Muscle of leg (tissue), 11 donors: Measurements from ENCODE around the gene GRIN2A. TPM values are rescaled to one million over a fixed set of nuclear protein-coding genes. Genes with fewer than 3 reads are reported as not detected.

ENCODE experiments used
- DNase-seq: peaks from one replicate; pipeline ENCODE4 v3.0.0; 2013
- H3K27ac ChIP-seq: one replicate; pipeline ENCODE4 v1.5.1; 2013; ENCODE audit warnings: mild to moderate bottlenecking, low read length, control low read depth
- H3K27me3 ChIP-seq: one replicate; pipeline ENCODE4 v1.6.1; 2013; ENCODE audit warnings: low read length; ENCODE audit not compliant: control insufficient read depth, insufficient read depth
- H3K36me3 ChIP-seq: one replicate; pipeline ENCODE4 v1.6.1; 2013; ENCODE audit warnings: low read length; ENCODE audit not compliant: control insufficient read depth, insufficient read depth
- H3K4me1 ChIP-seq: one replicate; pipeline ENCODE4 v1.6.1; 2013; ENCODE audit warnings: low read length; ENCODE audit not compliant: control insufficient read depth, insufficient read depth
- H3K4me3 ChIP-seq: one replicate; pipeline ENCODE4 v1.5.1; 2013; ENCODE audit warnings: low read length, control low read depth
- H3K9me3 ChIP-seq: replicated peaks from 2 replicates; pipeline ENCODE4 v1.6.1; 2013; ENCODE audit warnings: low read depth, low read length; ENCODE audit not compliant: control insufficient read depth
- whole genome bisulfite sequencing: methylation state at CpG from one replicate; pipeline ENCODE4 v1.1.5; 2013; ENCODE audit warnings: missing lambda C conversion rate; ENCODE audit not compliant: insufficient coverage; 5-methylcytosine and 5-hydroxymethylcytosine counted together
- polyA plus RNA-seq, 8 donors: library from polyadenylated mRNA; unstranded; fragments of 120-200 nt; gene quantifications; one replicate each; pipeline versions ENCODE4 v1.2.1 to v1.2.3, GENCODE V29; 2013; ENCODE audit warnings: inconsistent platforms in 1 of 8, low replicate concordance in 1 of 8; ENCODE audit not compliant: insufficient read length in 8 of 8, insufficient read depth in 1 of 8
- total RNA-seq: library from RNA; stranded (reverse); fragments of 120-200 nt; gene quantifications from one replicate; pipeline ENCODE4 v1.2.4, GENCODE V29; 2013

GRIN2A gene
- total and polyA plus RNA-seq, 9 donors = 0.18 to 0.75 (median 0.35) TPM

GRCh38 chr16:10098991-10099390, 83.2 kb downstream of the GRIN2A start:
- Histone ChIP-seq H3K27ac (no peak overlapping the region), H3K4me3 (no peak overlapping the region), H3K9me3 (no peaks in the 10 kb centered on the region), H3K27me3 (no peaks in the 10 kb centered on the region), H3K4me1 (no peaks in the 10 kb centered on the region), H3K36me3 (no peaks in the 10 kb centered on the region)
- DNase-seq = no peak

- Histone ChIP-seq H3K27me3 (no peaks in the 10 kb centered on the region), H3K27ac (no peak overlapping the region), H3K4me1 (no peaks in the 10 kb centered on the region), H3K4me3 (no peak overlapping the region), H3K9me3 (no peaks in the 10 kb centered on the region), H3K36me3 (no peaks in the 10 kb centered on the region)
- peak; percentile 63 for DNase-seq
- no CpG with 5 or more reads among the region's 2 CpGs for WGBS
Observed at GRCh38 chr16:10097271-10097670, 85.0 kb downstream of the GRIN2A start.

- WGBS = 67% methylated on average over 5 of the region's 8 CpGs
- no peaks in the 10 kb centered on the region for H3K36me3 ChIP-seq
- no peaks in the 10 kb centered on the region for H3K4me1 ChIP-seq
- no peaks in the 10 kb centered on the region for H3K9me3 ChIP-seq
- H3K27me3 ChIP-seq = no peaks in the 10 kb centered on the region
- H3K4me3 ChIP-seq = no peak overlapping the region
- no peak for DNase-seq
- no peak overlapping the region for H3K27ac ChIP-seq
Observed at GRCh38 chr16:10093576-10093975, 88.7 kb downstream of the GRIN2A start.

- no peak for DNase-seq
- no peaks in the 10 kb centered on the region for H3K4me1 ChIP-seq
- no peaks in the 10 kb centered on the region for H3K27me3 ChIP-seq
- H3K36me3 ChIP-seq = no peaks in the 10 kb centered on the region
- no peak overlapping the region for H3K4me3 ChIP-seq
- H3K27ac ChIP-seq = no peak overlapping the region
- no peaks in the 10 kb centered on the region for H3K9me3 ChIP-seq
- WGBS = no CpG with 5 or more reads among the region's 1 CpG
Observed at GRCh38 chr16:10090816-10091215, 91.4 kb downstream of the GRIN2A start.

- WGBS = 19% methylated on average over 3 of the region's 7 CpGs
- DNase-seq = peak; percentile 41
- no peak overlapping the region for H3K27ac ChIP-seq
Observed at GRCh38 chr16:10088380-10088793, 93.8 kb downstream of the GRIN2A start.

GRCh38 chr16:10087151-10087550, 95.1 kb downstream of the GRIN2A start:
- Histone ChIP-seq H3K36me3 (no peaks in the 10 kb centered on the region), H3K9me3 (no peaks in the 10 kb centered on the region), H3K27me3 (no peaks in the 10 kb centered on the region), H3K4me3 (no peak overlapping the region), H3K4me1 (no peaks in the 10 kb centered on the region), H3K27ac (no peak overlapping the region)
- no CpG with 5 or more reads among the region's 4 CpGs for WGBS
- no peak for DNase-seq

More at GRCh38 chr16:10088380-10088793, 93.8 kb downstream of the GRIN2A start:
- Histone ChIP-seq H3K9me3 (no peaks in the 10 kb centered on the region), H3K36me3 (no peaks in the 10 kb centered on the region), H3K4me3 (no peak overlapping the region), H3K4me1 (no peaks in the 10 kb centered on the region), H3K27me3 (no peaks in the 10 kb centered on the region)

- 25% methylated on average over 3 of the region's 3 CpGs for WGBS
- Histone ChIP-seq H3K27ac (no peak overlapping the region), H3K9me3 (no peaks in the 10 kb centered on the region), H3K4me1 (no peaks in the 10 kb centered on the region), H3K4me3 (no peak overlapping the region), H3K36me3 (no peaks in the 10 kb centered on the region), H3K27me3 (no peaks in the 10 kb centered on the region)
- no peak for DNase-seq
Observed at GRCh38 chr16:10086620-10087019, 95.6 kb downstream of the GRIN2A start.

- 84% methylated on average over 5 of the region's 6 CpGs for WGBS
- H3K9me3 ChIP-seq = no peaks in the 10 kb centered on the region
Observed at GRCh38 chr16:10085078-10085798, 97.0 kb downstream of the GRIN2A start.

GRCh38 chr16:10083301-10083700, 98.9 kb downstream of the GRIN2A start:
- peaks cover 3% of the 10 kb centered on the region for H3K4me1 ChIP-seq
- no peaks in the 10 kb centered on the region for H3K36me3 ChIP-seq
- no peak overlapping the region for H3K27ac ChIP-seq
- H3K4me3 ChIP-seq = no peak overlapping the region
- H3K27me3 ChIP-seq = no peaks in the 10 kb centered on the region
- 43% methylated on average over 4 of the region's 5 CpGs for WGBS
- no peak for DNase-seq
- H3K9me3 ChIP-seq = no peaks in the 10 kb centered on the region

More at GRCh38 chr16:10085078-10085798, 97.0 kb downstream of the GRIN2A start:
- Histone ChIP-seq H3K4me3 (no peak overlapping the region), H3K36me3 (no peaks in the 10 kb centered on the region), H3K27ac (no peak overlapping the region), H3K4me1 (peaks cover 2% of the 10 kb centered on the region), H3K27me3 (no peaks in the 10 kb centered on the region)
- no peak for DNase-seq

GRCh38 chr16:10081201-10081940, 100.9 kb downstream of the GRIN2A start:
- Histone ChIP-seq H3K9me3 (no peaks in the 10 kb centered on the region), H3K27ac (no peak overlapping the region), H3K27me3 (no peaks in the 10 kb centered on the region), H3K4me3 (no peak overlapping the region), H3K4me1 (peaks cover 3% of the 10 kb centered on the region), H3K36me3 (no peaks in the 10 kb centered on the region)
- no peak for DNase-seq
- WGBS = no CpG with 5 or more reads among the region's 1 CpG
